ENCODE data around the gene ROBO3.
A peak's percentile ranks its signal among the peaks of the same experiment; 100 is the strongest.

ROBO3 gene

DNA sequence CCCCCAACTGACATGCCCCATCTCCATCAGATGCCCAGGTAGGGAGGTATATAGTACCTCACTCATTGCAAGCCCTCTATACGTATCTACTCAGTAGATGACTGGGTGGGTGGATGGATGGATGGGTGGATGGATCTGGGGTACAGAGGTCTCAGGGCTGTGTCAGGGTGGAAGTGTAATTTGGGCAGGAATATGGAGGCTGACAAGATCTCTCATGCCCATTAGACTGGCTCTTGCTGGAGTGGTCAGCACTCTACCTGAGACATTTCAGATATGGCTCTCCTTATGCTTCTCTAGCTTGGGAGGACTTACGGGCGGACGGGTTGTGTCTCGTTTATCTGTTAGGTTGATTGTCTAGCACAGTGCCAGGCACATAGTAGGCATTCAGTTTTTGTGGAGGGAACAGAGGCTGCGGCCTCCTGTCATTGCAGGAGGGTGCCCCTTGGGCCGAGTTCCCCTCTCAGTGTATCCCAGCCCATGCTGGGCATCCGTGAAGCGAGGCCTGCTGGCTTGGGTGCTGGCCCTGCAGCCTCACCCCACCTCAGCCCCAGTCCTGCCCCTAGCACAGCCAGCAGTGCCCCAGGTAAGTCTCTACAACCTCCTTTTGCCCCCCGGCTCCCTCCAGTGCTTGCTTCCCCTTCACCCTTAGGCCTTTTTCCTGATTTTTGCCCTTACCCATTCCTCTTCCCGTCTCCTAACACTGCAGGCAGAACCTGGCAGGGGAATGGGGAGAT lies 13.7 kb downstream of the ROBO3 start:
- no peak overlapping the region for H3K4me3 ChIP-seq (ENCODE audit: low read depth, low read length)
- ChIA-PET CTCF (interaction anchor here (0.5 to 0.9 kb wide), 2 partner anchors 14 to 114 kb away, joined by 3 to 10 read pairs; partner anchors contain the start of gene ROBO3), POLR2A (no interaction called here)

DNA sequence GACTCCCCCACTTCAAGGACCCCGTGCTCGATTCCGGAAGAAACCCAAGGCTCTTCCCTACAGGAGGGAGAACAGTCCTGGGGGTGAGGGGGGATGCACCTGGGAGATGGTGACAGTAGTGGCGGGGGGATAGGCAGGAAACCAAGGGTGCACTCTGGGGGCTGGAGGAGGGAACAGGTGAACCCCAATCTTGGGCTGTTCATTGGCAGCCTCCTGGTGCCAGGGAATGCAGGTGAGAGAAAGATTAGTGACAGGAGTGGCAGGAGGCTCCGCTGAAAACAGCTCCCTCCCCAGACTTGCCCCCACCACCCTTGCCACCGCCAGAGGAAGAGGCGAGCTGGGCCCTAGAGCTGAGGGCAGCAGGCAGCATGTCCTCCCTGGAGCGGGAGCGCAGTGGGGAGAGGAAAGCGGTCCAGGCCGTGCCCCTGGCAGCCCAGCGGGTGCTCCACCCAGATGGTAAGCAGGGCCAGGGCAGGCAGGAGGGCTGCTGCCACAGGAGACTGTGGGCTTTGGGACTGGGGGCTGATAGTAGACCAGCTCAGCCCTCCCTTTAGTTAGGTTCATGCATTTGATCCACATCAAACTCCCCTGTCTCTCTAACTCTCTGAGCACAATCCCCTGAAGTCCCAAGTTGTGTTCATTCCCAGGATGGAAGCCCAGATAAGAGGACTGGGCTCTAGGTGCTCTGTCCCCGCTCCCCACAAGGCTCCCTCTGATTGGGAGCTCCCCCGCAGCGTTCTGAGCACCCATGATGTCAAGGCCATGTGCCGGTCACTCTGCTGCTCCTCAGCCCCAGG lies 14.5 kb downstream of the ROBO3 start:
- no peak for TF ChIP-seq ZNF488 (tag by site-specific recombination; IDR thresholded peaks at IDR 0.05)
- TF ChIP-seq ZNF174 (tag by site-specific recombination; IDR thresholded peaks at IDR 0.05): no peak
- ChIA-PET CTCF (interaction anchor here (0.5 to 0.9 kb wide), 3 partner anchors 14 to 211 kb away, joined by 3 to 4 read pairs (median 4); partner anchors contain the start of gene ROBO3), POLR2A (no interaction called here)
- no peaks in the 10 kb centered on the region for H3K4me1 ChIP-seq (ENCODE audit: control insufficient read depth, insufficient read depth, low read length)
- no peaks in the 10 kb centered on the region for H3K9me3 ChIP-seq (ENCODE audit: control insufficient read depth, insufficient read depth, low read depth, low read length)
- no peak overlapping the region for H3K27ac ChIP-seq (ENCODE audit: extremely low read depth, low read depth, low read length)
- H3K4me3 ChIP-seq (ENCODE audit: low read depth, low read length): no peak overlapping the region
- no peaks in the 10 kb centered on the region for H3K36me3 ChIP-seq (ENCODE audit: control insufficient read depth in 2 of 2, insufficient read depth in 1 of 2, low read length in 2 of 2)

More for the DNA sequence above, 13.7 kb downstream of the ROBO3 start:
- H3K36me3 ChIP-seq (ENCODE audit: control insufficient read depth in 2 of 2, insufficient read depth in 1 of 2, low read length in 2 of 2): no peaks in the 10 kb centered on the region
- TF ChIP-seq ZNF658 (tag by site-specific recombination; IDR thresholded peaks at IDR 0.05) (no peak), ZNF791 (tag by site-specific recombination; IDR thresholded peaks at IDR 0.05) (no peak), ZNF404 (tag by site-specific recombination; IDR thresholded peaks at IDR 0.05) (no peak), ZNF391 (tag by site-specific recombination; IDR thresholded peaks at IDR 0.05; ENCODE audit: borderline replicate concordance, low read depth) (no peak), ZNF645 (tag by site-specific recombination; IDR thresholded peaks at IDR 0.05) (no peak), ZNF366 (tag by site-specific recombination; conservative IDR thresholded peaks at IDR 0.05) (no peak)
- TF ChIP-seq, protein P1, sequence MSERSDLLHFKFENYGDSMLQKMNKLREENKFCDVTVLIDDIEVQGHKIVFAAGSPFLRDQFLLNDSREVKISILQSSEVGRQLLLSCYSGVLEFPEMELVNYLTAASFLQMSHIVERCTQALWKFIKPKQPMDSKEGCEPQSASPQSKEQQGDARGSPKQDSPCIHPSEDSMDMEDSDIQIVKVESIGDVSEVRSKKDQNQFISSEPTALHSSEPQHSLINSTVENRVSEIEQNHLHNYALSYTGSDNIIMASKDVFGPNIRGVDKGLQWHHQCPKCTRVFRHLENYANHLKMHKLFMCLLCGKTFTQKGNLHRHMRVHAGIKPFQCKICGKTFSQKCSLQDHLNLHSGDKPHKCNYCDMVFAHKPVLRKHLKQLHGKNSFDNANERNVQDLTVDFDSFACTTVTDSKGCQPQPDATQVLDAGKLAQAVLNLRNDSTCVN (tag by site-specific recombination; optimal IDR thresholded peaks at IDR 0.05): no peak
- no peak overlapping the region for H3K27ac ChIP-seq (ENCODE audit: extremely low read depth, low read depth, low read length)
- H3K9me3 ChIP-seq (ENCODE audit: control insufficient read depth, insufficient read depth, low read depth, low read length): no peaks in the 10 kb centered on the region
- H3K4me1 ChIP-seq (ENCODE audit: control insufficient read depth, insufficient read depth, low read length): no peaks in the 10 kb centered on the region

DNA sequence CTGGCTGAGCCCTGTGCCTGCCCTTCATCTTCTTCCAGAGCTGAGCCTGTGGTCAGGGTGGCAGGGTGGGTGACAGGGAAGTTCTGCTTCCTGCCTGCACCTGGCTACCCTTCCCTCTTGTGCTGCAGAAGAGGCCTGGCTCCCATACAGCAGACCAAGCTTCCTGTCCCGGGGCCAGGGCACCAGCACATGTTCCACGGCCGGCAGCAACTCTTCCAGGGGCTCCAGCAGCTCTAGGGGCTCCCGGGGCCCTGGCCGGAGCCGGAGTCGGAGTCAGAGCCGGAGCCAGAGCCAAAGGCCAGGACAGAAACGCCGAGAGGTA lies 15.0 kb downstream of the ROBO3 start:
- no peaks in the 10 kb centered on the region for H3K9me3 ChIP-seq (ENCODE audit: control insufficient read depth, insufficient read depth, low read depth, low read length)
- H3K4me3 ChIP-seq (ENCODE audit: low read depth, low read length): no peak overlapping the region
- ChIA-PET POLR2A (no interaction called here), CTCF (interaction anchor here (0.6 kb wide), 2 partner anchors 14 to 1347 kb away, joined by 4 to 5 read pairs; no protein-coding TSS in a partner anchor)
- TF ChIP-seq, protein P2, sequence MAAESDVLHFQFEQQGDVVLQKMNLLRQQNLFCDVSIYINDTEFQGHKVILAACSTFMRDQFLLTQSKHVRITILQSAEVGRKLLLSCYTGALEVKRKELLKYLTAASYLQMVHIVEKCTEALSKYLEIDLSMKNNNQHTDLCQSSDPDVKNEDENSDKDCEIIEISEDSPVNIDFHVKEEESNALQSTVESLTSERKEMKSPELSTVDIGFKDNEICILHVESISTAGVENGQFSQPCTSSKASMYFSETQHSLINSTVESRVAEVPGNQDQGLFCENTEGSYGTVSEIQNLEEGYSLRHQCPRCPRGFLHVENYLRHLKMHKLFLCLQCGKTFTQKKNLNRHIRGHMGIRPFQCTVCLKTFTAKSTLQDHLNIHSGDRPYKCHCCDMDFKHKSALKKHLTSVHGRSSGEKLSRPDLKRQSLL (tag by site-specific recombination; IDR thresholded peaks at IDR 0.05): peak; percentile 80; the same call in 1 of the 2 replicates
- TF ChIP-seq, protein P3, sequence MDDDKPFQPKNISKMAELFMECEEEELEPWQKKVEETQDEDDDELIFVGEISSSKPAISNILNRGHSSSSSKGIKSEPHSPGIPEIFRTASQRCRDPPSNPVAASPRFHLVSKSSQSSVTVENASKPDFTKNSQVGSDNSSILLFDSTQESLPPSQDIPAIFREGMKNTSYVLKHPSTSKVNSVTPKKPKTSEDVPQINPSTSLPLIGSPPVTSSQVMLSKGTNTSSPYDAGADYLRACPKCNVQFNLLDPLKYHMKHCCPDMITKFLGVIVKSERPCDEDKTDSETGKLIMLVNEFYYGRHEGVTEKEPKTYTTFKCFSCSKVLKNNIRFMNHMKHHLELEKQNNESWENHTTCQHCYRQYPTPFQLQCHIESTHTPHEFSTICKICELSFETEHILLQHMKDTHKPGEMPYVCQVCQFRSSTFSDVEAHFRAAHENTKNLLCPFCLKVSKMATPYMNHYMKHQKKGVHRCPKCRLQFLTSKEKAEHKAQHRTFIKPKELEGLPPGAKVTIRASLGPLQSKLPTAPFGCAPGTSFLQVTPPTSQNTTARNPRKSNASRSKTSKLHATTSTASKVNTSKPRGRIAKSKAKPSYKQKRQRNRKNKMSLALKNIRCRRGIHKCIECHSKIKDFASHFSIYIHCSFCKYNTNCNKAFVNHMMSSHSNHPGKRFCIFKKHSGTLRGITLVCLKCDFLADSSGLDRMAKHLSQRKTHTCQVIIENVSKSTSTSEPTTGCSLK (tag by site-specific recombination; IDR thresholded peaks at IDR 0.05): no peak
- no peaks in the 10 kb centered on the region for H3K36me3 ChIP-seq (ENCODE audit: control insufficient read depth in 2 of 2, insufficient read depth in 1 of 2, low read length in 2 of 2)
- no peaks in the 10 kb centered on the region for H3K4me1 ChIP-seq (ENCODE audit: control insufficient read depth, insufficient read depth, low read length)
- no peak overlapping the region for H3K27ac ChIP-seq (ENCODE audit: extremely low read depth, low read depth, low read length)
